Glomerular endothelial cell (primary cell): ENCODE measurements around the gene PPIC. TPM values are rescaled to one million over a fixed set of nuclear protein-coding genes. Genes with fewer than 3 reads are reported as not detected.

ENCODE experiments used
- total RNA-seq: library from RNA; depleted of rRNA; stranded (reverse); fragments of >200 nt; gene quantifications from 2 replicates; pipeline ENCODE4 v1.2.3, GENCODE V29; 2015

Gene PPIC
- total RNA-seq, 1 donor from 2014 or later: 57.3 TPM

Other genes starting within 250 kb of the PPIC start
- gene SNX24, start 191.1 kb downstream of the PPIC start, total RNA-seq: 15.9 and 16.2 TPM in 2 replicates
- gene PRDM6, start 52.5 kb upstream of the PPIC start, total RNA-seq: under 0.01 TPM in 1 of 2 replicates, not detected in the other